ENCODE measurements around the gene PLOD2. TPM values are rescaled to one million over a fixed set of nuclear protein-coding genes. Genes with fewer than 3 reads are reported as not detected.

The PLOD2 gene
- total and polyA plus RNA-seq, 5 experiments from 2014 or later: not detected

- H3K36me3 Mint-ChIP-seq: peaks cover 0 to 5% (median 0%) of the 10 kb centered on the region in 3 donors
- ATAC-seq (no peak), DNase-seq (no peak)
- H3K27me3 Mint-ChIP-seq: peaks cover 29 to 56% (median 37%) of the 10 kb centered on the region in 5 donors
- peaks cover 0 to 19% (median 12%) of the 10 kb centered on the region in 4 donors for H3K4me1 Mint-ChIP-seq
- H3K27ac Mint-ChIP-seq: no peak overlapping the region
- POLR2A ChIA-PET: no interaction called here
- no peak overlapping the region for H3K4me3 Mint-ChIP-seq
- no peaks in the 10 kb centered on the region for H3K9me3 Mint-ChIP-seq
These were observed 3.1 kb upstream of the PLOD2 start for GRCh38 chr3:146164071-146164470.

- H3K36me3 Mint-ChIP-seq: peaks cover 0 to 5% (median 0%) of the 10 kb centered on the region in 3 donors
- POLR2A ChIA-PET: no interaction called here
- peaks cover 29 to 60% (median 42%) of the 10 kb centered on the region in 5 donors for H3K27me3 Mint-ChIP-seq
- H3K4me1 Mint-ChIP-seq: peaks cover 0 to 19% (median 12%) of the 10 kb centered on the region in 4 donors
- ATAC-seq (no peak), DNase-seq (no peak)
- peak overlapping the region in 2 of 10 donors; percentile 6 to 37 for H3K4me3 Mint-ChIP-seq
- H3K9me3 Mint-ChIP-seq: no peaks in the 10 kb centered on the region
- H3K27ac Mint-ChIP-seq: no peak overlapping the region
These were observed 2.6 kb upstream of the PLOD2 start for GRCh38 chr3:146163584-146163983.

GRCh38 chr3:146162561-146162960 is 1.6 kb upstream of the PLOD2 start:
- Mint-ChIP-seq H3K27me3 (peaks cover 29 to 65% (median 43%) of the 10 kb centered on the region in 5 donors), H3K27ac (peak overlapping the region in 1 of 10 donors; percentile 18)
- POLR2A ChIA-PET: no interaction called here

GRCh38 chr3:146161663-146162002 is 649 bp upstream of the PLOD2 start:
- Mint-ChIP-seq H3K27ac (no peak overlapping the region), H3K27me3 (peaks cover 30 to 72% (median 45%) of the 10 kb centered on the region in 5 donors), H3K4me3 (peak overlapping the region; percentile 20 to 66 (median 54)), H3K9me3 (no peaks in the 10 kb centered on the region), H3K4me1 (peaks cover 0 to 19% (median 12%) of the 10 kb centered on the region in 4 donors), H3K36me3 (peaks cover 0 to 5% (median 0%) of the 10 kb centered on the region in 3 donors)
- no peak for ATAC-seq
- POLR2A ChIA-PET: no interaction called here
- DNase-seq: no peak

More at GRCh38 chr3:146162561-146162960, 1.6 kb upstream of the PLOD2 start:
- DNase-seq: no peak
- Mint-ChIP-seq H3K4me3 (peak overlapping the region in 3 of 10 donors; percentile 14 to 28 (median 16)), H3K4me1 (peaks cover 0 to 19% (median 12%) of the 10 kb centered on the region in 4 donors), H3K36me3 (peaks cover 0 to 5% (median 0%) of the 10 kb centered on the region in 3 donors), H3K9me3 (no peaks in the 10 kb centered on the region)
- no peak for ATAC-seq

- H3K36me3 Mint-ChIP-seq: peaks cover 0 to 5% (median 0%) of the 10 kb centered on the region in 3 donors
- no peak overlapping the region for H3K27ac Mint-ChIP-seq
- H3K4me3 Mint-ChIP-seq: peak overlapping the region; percentile 20 to 79 (median 72)
- ATAC-seq (peak in 1 of 2 donors; percentile 36), DNase-seq (no peak)
- peaks cover 0 to 19% (median 12%) of the 10 kb centered on the region in 4 donors for H3K4me1 Mint-ChIP-seq
- no peaks in the 10 kb centered on the region for H3K9me3 Mint-ChIP-seq
- POLR2A ChIA-PET: no interaction called here
- peaks cover 30 to 76% (median 45%) of the 10 kb centered on the region in 5 donors for H3K27me3 Mint-ChIP-seq
These were observed 542 bp downstream of the PLOD2 start for GRCh38 chr3:146160321-146160963.

- H3K27me3 Mint-ChIP-seq: peaks cover 27 to 69% (median 41%) of the 10 kb centered on the region in 5 donors
- no peak for ATAC-seq
- no peak for DNase-seq
- H3K9me3 Mint-ChIP-seq: no peaks in the 10 kb centered on the region
- peaks cover 0 to 19% (median 12%) of the 10 kb centered on the region in 4 donors for H3K4me1 Mint-ChIP-seq
- POLR2A ChIA-PET: no interaction called here
- peak overlapping the region in 9 of 10 donors; percentile 20 to 79 (median 73) for H3K4me3 Mint-ChIP-seq
- H3K27ac Mint-ChIP-seq: no peak overlapping the region
- peaks cover 0 to 5% (median 0%) of the 10 kb centered on the region in 3 donors for H3K36me3 Mint-ChIP-seq
These were observed 1.2 kb downstream of the PLOD2 start for GRCh38 chr3:146159616-146160320.

GRCh38 chr3:146159037-146159436 is 1.9 kb downstream of the PLOD2 start:
- POLR2A ChIA-PET: no interaction called here
- DNase-seq: no peak
- peaks cover 0 to 19% (median 12%) of the 10 kb centered on the region in 4 donors for H3K4me1 Mint-ChIP-seq
- no peak for ATAC-seq
- peaks cover 0 to 5% (median 0%) of the 10 kb centered on the region in 3 donors for H3K36me3 Mint-ChIP-seq
- peaks cover 26 to 62% (median 36%) of the 10 kb centered on the region in 5 donors for H3K27me3 Mint-ChIP-seq
- H3K27ac Mint-ChIP-seq: no peak overlapping the region
- H3K9me3 Mint-ChIP-seq: no peaks in the 10 kb centered on the region
- no peak overlapping the region for H3K4me3 Mint-ChIP-seq

- POLR2A ChIA-PET: no interaction called here
These were observed 3.5 kb downstream of the PLOD2 start for GRCh38 chr3:146157325-146158060.

GRCh38 chr3:146156666-146157314 is 4.2 kb downstream of the PLOD2 start:
- Mint-ChIP-seq H3K4me1 (peaks cover 0 to 14% (median 12%) of the 10 kb centered on the region in 4 donors), H3K27ac (no peak overlapping the region), H3K36me3 (no peaks in the 10 kb centered on the region), H3K9me3 (no peaks in the 10 kb centered on the region), H3K27me3 (peaks cover 15 to 40% (median 22%) of the 10 kb centered on the region in 5 donors), H3K4me3 (no peak overlapping the region)
- POLR2A ChIA-PET: no interaction called here
- ATAC-seq (no peak), DNase-seq (no peak)

More at GRCh38 chr3:146157325-146158060, 3.5 kb downstream of the PLOD2 start:
- H3K4me1 Mint-ChIP-seq: peaks cover 0 to 19% (median 12%) of the 10 kb centered on the region in 4 donors
- no peak for ATAC-seq
- no peak for DNase-seq
- no peak overlapping the region for H3K27ac Mint-ChIP-seq
- H3K27me3 Mint-ChIP-seq: peaks cover 17 to 47% (median 28%) of the 10 kb centered on the region in 5 donors
- H3K4me3 Mint-ChIP-seq: no peak overlapping the region
- H3K36me3 Mint-ChIP-seq: no peaks in the 10 kb centered on the region
- H3K9me3 Mint-ChIP-seq: no peaks in the 10 kb centered on the region

- Mint-ChIP-seq H3K36me3 (no peaks in the 10 kb centered on the region), H3K4me1 (peaks cover 0 to 10% (median 9%) of the 10 kb centered on the region in 4 donors), H3K9me3 (no peaks in the 10 kb centered on the region), H3K27me3 (peaks cover 11 to 37% (median 20%) of the 10 kb centered on the region in 5 donors), H3K27ac (no peak overlapping the region), H3K4me3 (no peak overlapping the region)
- POLR2A ChIA-PET: no interaction called here
- no peak for DNase-seq
- no peak for ATAC-seq
These were observed 4.9 kb downstream of the PLOD2 start for GRCh38 chr3:146156095-146156494.

- POLR2A ChIA-PET: no interaction called here
- Mint-ChIP-seq H3K36me3 (no peaks in the 10 kb centered on the region), H3K4me1 (peaks cover 0 to 5% (median 4%) of the 10 kb centered on the region in 4 donors)
These were observed 6.0 kb downstream of the PLOD2 start for GRCh38 chr3:146154995-146155394.

GRCh38 chr3:146154316-146154715 is 6.7 kb downstream of the PLOD2 start:
- H3K4me1 Mint-ChIP-seq: no peaks in the 10 kb centered on the region
- DNase-seq (no peak), ATAC-seq (no peak)
- no peaks in the 10 kb centered on the region for H3K9me3 Mint-ChIP-seq
- no peak overlapping the region for H3K4me3 Mint-ChIP-seq
- peaks cover 2 to 32% (median 12%) of the 10 kb centered on the region in 5 donors for H3K27me3 Mint-ChIP-seq
- no peaks in the 10 kb centered on the region for H3K36me3 Mint-ChIP-seq
- no peak overlapping the region for H3K27ac Mint-ChIP-seq
- POLR2A ChIA-PET: no interaction called here

More at GRCh38 chr3:146154995-146155394, 6.0 kb downstream of the PLOD2 start:
- Mint-ChIP-seq H3K27me3 (peaks cover 6 to 36% (median 17%) of the 10 kb centered on the region in 5 donors), H3K4me3 (no peak overlapping the region), H3K9me3 (no peaks in the 10 kb centered on the region), H3K27ac (no peak overlapping the region)
- DNase-seq (no peak), ATAC-seq (no peak)

Data from naive thymus-derived CD8-positive, alpha-beta T cell (primary cell).